SK-N-MC (cell line): ENCODE results near the gene IMMP2L.

Experiments used
- EZH2 ChIP-seq: fragments of 200-600 bp; sonication (generic); IDR thresholded peaks from one replicate; pipeline ENCODE4 v1.6.1; 2017; ENCODE audit warnings: antibody characterized with exemption
- FOXP2 ChIP-seq: optimal IDR thresholded peaks from 2 replicates; pipeline ENCODE3; 2011; ENCODE audit warnings: mild to moderate bottlenecking, moderate library complexity; ENCODE audit not compliant: insufficient read depth; ENCODE audit errors: extremely low read length, control extremely low read depth
- POLR2AphosphoS5 ChIP-seq: IDR thresholded peaks from 2 replicates; pipeline ENCODE4 v1.6.1; 2012; ENCODE audit warnings: mild to moderate bottlenecking, low read depth, low read length, borderline replicate concordance

DNA sequence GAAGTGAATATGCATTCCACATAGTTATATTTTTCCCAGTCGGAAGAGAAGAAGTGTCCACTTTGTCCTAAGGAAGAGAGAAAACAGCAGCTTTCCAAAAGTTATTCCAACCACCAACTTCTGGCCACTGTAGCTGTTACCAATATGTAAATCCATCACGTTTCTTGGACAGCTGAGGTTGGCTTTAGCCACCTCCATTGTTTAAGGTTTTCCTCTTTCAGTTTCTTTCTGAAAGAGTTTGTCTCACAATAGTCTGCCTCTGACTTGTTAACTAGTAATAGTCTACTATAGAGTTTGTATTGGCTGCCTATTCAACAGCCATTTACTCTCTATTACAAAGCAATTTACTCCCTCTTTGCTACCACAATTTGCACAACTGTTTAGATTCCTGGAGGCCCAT, 929.0 kb downstream of the IMMP2L start:
- TF ChIP-seq EZH2 (no peak), FOXP2 (no peak), POLR2AphosphoS5 (no peak)
